H1 (cell line): ENCODE measurements around the gene POLD4. TPM values are rescaled to one million over a fixed set of nuclear protein-coding genes. Genes with fewer than 3 reads are reported as not detected.

Experiments
- BRCA1 ChIP-seq: IDR thresholded peaks from 2 replicates; pipeline ENCODE4 v1.6.1; 2012; ENCODE audit warnings: low read depth, low read length, improper control_type of control experiment
- CHD1 ChIP-seq: IDR thresholded peaks from 2 replicates; pipeline ENCODE4 v1.6.1; 2012; ENCODE audit warnings: low read depth, low read length, improper control_type of control experiment
- CHD2 ChIP-seq: IDR thresholded peaks from 2 replicates; pipeline ENCODE4 v1.6.1; 2012; ENCODE audit warnings: low read length, improper control_type of control experiment
- GTF2F1 ChIP-seq: IDR thresholded peaks from 2 replicates; pipeline ENCODE4 v1.6.1; 2012; ENCODE audit warnings: low read depth, low read length, improper control_type of control experiment, borderline replicate concordance
- SUZ12 ChIP-seq: fragments of 200-600 bp; sonication (generic); IDR thresholded peaks from 2 replicates; pipeline ENCODE4 v1.6.1; 2012; ENCODE audit warnings: mild to moderate bottlenecking, inconsistent platforms, low read length, moderate library complexity, mixed read lengths
- polyA plus RNA-seq, 7 experiments: library from polyadenylated mRNA; depleted of rRNA in 3 of 7; stranded (reverse) in 5 of 7; unstranded in 2 of 7; fragments of >200 nt in 5 of 7; fragments of 200-250 nt in 2 of 7; gene quantifications; 1 replicate in 5 of 7; 2 replicates in 1 of 7; 4 replicates in 1 of 7; pipeline versions ENCODE4 v1.2.1 to v1.2.3, GENCODE V29; 2011 to 2013; ENCODE audit warnings: missing spikeins in 2 of 7, mixed read lengths in 2 of 7
- total RNA-seq: library from RNA; stranded (reverse); fragmentation: NEBNext Ultra II Directional; extraction: Animal tissue kit (Norgen Biotek cat#: 25700); gene quantifications from 2 replicates; pipeline ENCODE4 v1.2.1, GENCODE V29; 2021

POLD4 gene
- total and polyA plus RNA-seq, 2 of the 8 experiments (the other 6 are each of a cell fraction or from before 2014, with no cell fraction given): 21.2 to 46.7 TPM

- no peak for TF ChIP-seq CHD1
- TF ChIP-seq BRCA1: no peak
- TF ChIP-seq CHD2: no peak
- no peak for TF ChIP-seq SUZ12
- TF ChIP-seq GTF2F1: no peak
These were observed 45.8 kb downstream of the POLD4 start (continued) for GRCh38 chr11:67307545-67308001.
